SK-N-SH treated with all-trans-retinoic acid at 6 μM for 48 hours (cell line): Measurements from ENCODE around the gene CNTNAP2.

Experiments
- ATAC-seq: fragments of 200-7000 bp; cut with Tn5 transposase; 3 replicates; pipeline ENCODE4 v1.9.1; 2020; ENCODE audit warnings: mild to moderate bottlenecking, moderate library complexity
- ARNTL ChIP-seq: fragments of 450-650 bp; formaldehyde crosslinking; IDR thresholded peaks from 2 replicates; pipeline ENCODE4 v1.5.0; 2020; ENCODE audit warnings: low read depth, mild to moderate bottlenecking, moderate library complexity, borderline replicate concordance
- BACH2 ChIP-seq: fragments of 250-450 bp; sonication (Bioruptor Pico); IDR thresholded peaks from 2 replicates; pipeline ENCODE4 v1.9.0; 2021; ENCODE audit warnings: mild to moderate bottlenecking, borderline replicate concordance
- CREB5 ChIP-seq: fragments of 250-450 bp; sonication (Bioruptor Pico); IDR thresholded peaks from 2 replicates; pipeline ENCODE4 v1.5.1; 2020; ENCODE audit warnings: low read depth, mild to moderate bottlenecking, moderate library complexity
- CSDC2 ChIP-seq: fragments of 250-450 bp; sonication (Bioruptor Pico); IDR thresholded peaks from 2 replicates; pipeline ENCODE4 v1.5.0; 2020; ENCODE audit warnings: mild to moderate bottlenecking, moderate library complexity
- CSRNP3 ChIP-seq: fragments of 250-450 bp; sonication (Bioruptor Pico); IDR thresholded peaks from 2 replicates; pipeline ENCODE4 v1.5.1; 2021; ENCODE audit warnings: mild to moderate bottlenecking, moderate library complexity
- ESRRG ChIP-seq: fragments of 250-450 bp; sonication (Bioruptor Pico); IDR thresholded peaks from 2 replicates; pipeline ENCODE4 v1.6.1; 2021; ENCODE audit warnings: mild to moderate bottlenecking
- GLIS3 ChIP-seq: fragments of 250-450 bp; sonication (Bioruptor Pico); IDR thresholded peaks from 2 replicates; pipeline ENCODE4 v1.5.0; 2020; ENCODE audit warnings: mild to moderate bottlenecking, moderate library complexity
- ISL1 ChIP-seq: fragments of 250-450 bp; sonication (Bioruptor Pico); IDR thresholded peaks from 2 replicates; pipeline ENCODE4 v2.1.2; 2022; ENCODE audit warnings: mild to moderate bottlenecking, moderate library complexity
- OSR1 ChIP-seq: fragments of 250-450 bp; sonication (Bioruptor Pico); IDR thresholded peaks from 2 replicates; pipeline ENCODE4 v1.8.0; 2022; ENCODE audit warnings: moderate library complexity, mild to moderate bottlenecking, inconsistent platforms
- PATZ1 ChIP-seq: fragments of 250-450 bp; sonication (Bioruptor Pico); IDR thresholded peaks from 2 replicates; pipeline ENCODE4 v1.8.0; 2020; ENCODE audit warnings: mild to moderate bottlenecking, moderate library complexity, borderline replicate concordance
- POU6F1 ChIP-seq: fragments of 250-450 bp; sonication (Bioruptor Pico); IDR thresholded peaks from 2 replicates; pipeline ENCODE4 v1.8.0; 2021; ENCODE audit warnings: low read depth, mild to moderate bottlenecking, moderate library complexity, borderline replicate concordance
- PPARA ChIP-seq: fragments of 250-450 bp; sonication (Bioruptor Pico); IDR thresholded peaks from 2 replicates; pipeline ENCODE4 v1.5.0; 2020; ENCODE audit warnings: mild to moderate bottlenecking, borderline replicate concordance
- RARB ChIP-seq: fragments of 250-450 bp; sonication (Bioruptor Pico); IDR thresholded peaks from 2 replicates; pipeline ENCODE4 v1.8.0; 2021; ENCODE audit warnings: mild to moderate bottlenecking, moderate library complexity
- SNAI2 ChIP-seq: fragments of 250-450 bp; sonication (Bioruptor Pico); IDR thresholded peaks from 2 replicates; pipeline ENCODE4 v1.5.0; 2020; ENCODE audit warnings: mild to moderate bottlenecking, moderate library complexity
- TCF4 ChIP-seq: fragments of 250-450 bp; sonication (Bioruptor Pico); IDR thresholded peaks from 2 replicates; pipeline ENCODE4 v1.8.0; 2021; ENCODE audit warnings: mild to moderate bottlenecking, moderate library complexity, borderline replicate concordance
- TOX ChIP-seq: fragments of 250-450 bp; sonication (Bioruptor Pico); IDR thresholded peaks from 2 replicates; pipeline ENCODE4 v1.8.0; 2021; ENCODE audit warnings: mild to moderate bottlenecking, moderate library complexity, borderline replicate concordance
- TSHZ2 ChIP-seq: fragments of 250-450 bp; sonication (Bioruptor Pico); IDR thresholded peaks from 2 replicates; pipeline ENCODE4 v1.5.0; 2020; ENCODE audit warnings: mild to moderate bottlenecking, moderate library complexity
- ZC3H10 ChIP-seq: fragments of 250-450 bp; sonication (Bioruptor Pico); IDR thresholded peaks from 2 replicates; pipeline ENCODE4 v1.5.1; 2021; ENCODE audit warnings: mild to moderate bottlenecking, moderate library complexity
- ZFP3 ChIP-seq: fragments of 250-450 bp; sonication (Bioruptor Pico); IDR thresholded peaks from 2 replicates; pipeline ENCODE4 v1.5.0; 2020; ENCODE audit warnings: mild to moderate bottlenecking, moderate library complexity
- ZFP30 ChIP-seq: fragments of 450-650 bp; formaldehyde crosslinking; IDR thresholded peaks from 2 replicates; pipeline ENCODE4 v1.5.0; 2022; ENCODE audit warnings: mild to moderate bottlenecking, moderate library complexity
- ZNF565 ChIP-seq: fragments of 450-650 bp; formaldehyde crosslinking; conservative IDR thresholded peaks from 2 replicates; pipeline ENCODE4 v1.5.0; 2020; ENCODE audit warnings: low read depth, mild to moderate bottlenecking, moderate library complexity
- ZNF70 ChIP-seq: fragments of 450-650 bp; formaldehyde crosslinking; IDR thresholded peaks from 2 replicates; pipeline ENCODE4 v1.5.0; 2020; ENCODE audit warnings: mild to moderate bottlenecking, moderate library complexity
- ZNF8 ChIP-seq: fragments of 450-650 bp; formaldehyde crosslinking; IDR thresholded peaks from 2 replicates; pipeline ENCODE4 v1.5.0; 2020; ENCODE audit warnings: mild to moderate bottlenecking, moderate library complexity

CNTNAP2 gene

GRCh38 chr7:148348466-148348865 is 2231.9 kb downstream of the CNTNAP2 start (continued):
- TF ChIP-seq PATZ1 (CRISPR knock-in tag) (no peak), ARNTL (CRISPR knock-in tag) (no peak), ISL1 (CRISPR knock-in tag) (no peak), TOX (no peak), ZNF70 (CRISPR knock-in tag) (no peak), ZFP3 (no peak), ZNF8 (no peak)

GRCh38 chr7:148356303-148356702 is 2239.7 kb downstream of the CNTNAP2 start:
- TF ChIP-seq OSR1 (CRISPR knock-in tag) (no peak), ZNF565 (CRISPR knock-in tag) (no peak), TOX (no peak), ISL1 (CRISPR knock-in tag) (0 out of 2 replicates have a peak, but pooled peaks have one; percentile 23), ZC3H10 (CRISPR knock-in tag) (peak; percentile 45; the same call in 1 of the 2 replicates)
- peak; percentile 83 for ATAC-seq

- no peak for ATAC-seq
- TF ChIP-seq SNAI2 (no peak), CSRNP3 (no peak), POU6F1 (CRISPR knock-in tag) (no peak), TCF4 (CRISPR knock-in tag) (no peak), CREB5 (CRISPR knock-in tag) (no peak), ZNF565 (CRISPR knock-in tag) (no peak), RARB (no peak), ESRRG (no peak), TOX (no peak), ZC3H10 (CRISPR knock-in tag) (no peak), PPARA (CRISPR knock-in tag) (no peak), OSR1 (CRISPR knock-in tag) (no peak), PATZ1 (CRISPR knock-in tag) (no peak), CSDC2 (CRISPR knock-in tag) (no peak), GLIS3 (CRISPR knock-in tag) (no peak), ZFP3 (no peak), ISL1 (CRISPR knock-in tag) (no peak), ZNF8 (no peak), ZFP30 (CRISPR knock-in tag) (no peak)
These were observed 2245.9 kb downstream of the CNTNAP2 start for GRCh38 chr7:148362541-148362940.

- no peak for ATAC-seq
- TF ChIP-seq TCF4 (CRISPR knock-in tag) (no peak), SNAI2 (no peak), PPARA (CRISPR knock-in tag) (no peak), TSHZ2 (CRISPR knock-in tag) (no peak), ZC3H10 (CRISPR knock-in tag) (no peak), OSR1 (CRISPR knock-in tag) (no peak), CSDC2 (CRISPR knock-in tag) (no peak), TOX (no peak), BACH2 (CRISPR knock-in tag) (no peak), ZFP3 (no peak), ZNF70 (CRISPR knock-in tag) (no peak), RARB (no peak), ZNF8 (no peak)
These were observed 2251.3 kb downstream of the CNTNAP2 start for GRCh38 chr7:148367731-148368475.
